SK-N-SH treated with all-trans-retinoic acid at 6 μM for 48 hours (cell line): ENCODE measurements around the gene CD83.

Source experiments
- ATAC-seq: fragments of 200-7000 bp; cut with Tn5 transposase; 3 replicates; pipeline ENCODE4 v1.9.1; 2020; ENCODE audit warnings: mild to moderate bottlenecking, moderate library complexity
- ARNTL ChIP-seq: fragments of 450-650 bp; formaldehyde crosslinking; IDR thresholded peaks from 2 replicates; pipeline ENCODE4 v1.5.0; 2020; ENCODE audit warnings: low read depth, mild to moderate bottlenecking, moderate library complexity, borderline replicate concordance
- BACH2 ChIP-seq: fragments of 250-450 bp; sonication (Bioruptor Pico); IDR thresholded peaks from 2 replicates; pipeline ENCODE4 v1.9.0; 2021; ENCODE audit warnings: mild to moderate bottlenecking, borderline replicate concordance
- CSDC2 ChIP-seq: fragments of 250-450 bp; sonication (Bioruptor Pico); IDR thresholded peaks from 2 replicates; pipeline ENCODE4 v1.5.0; 2020; ENCODE audit warnings: mild to moderate bottlenecking, moderate library complexity
- ESRRG ChIP-seq: fragments of 250-450 bp; sonication (Bioruptor Pico); IDR thresholded peaks from 2 replicates; pipeline ENCODE4 v1.6.1; 2021; ENCODE audit warnings: mild to moderate bottlenecking
- GLIS3 ChIP-seq: fragments of 250-450 bp; sonication (Bioruptor Pico); IDR thresholded peaks from 2 replicates; pipeline ENCODE4 v1.5.0; 2020; ENCODE audit warnings: mild to moderate bottlenecking, moderate library complexity
- ISL1 ChIP-seq: fragments of 250-450 bp; sonication (Bioruptor Pico); IDR thresholded peaks from 2 replicates; pipeline ENCODE4 v2.1.2; 2022; ENCODE audit warnings: mild to moderate bottlenecking, moderate library complexity
- OSR1 ChIP-seq: fragments of 250-450 bp; sonication (Bioruptor Pico); IDR thresholded peaks from 2 replicates; pipeline ENCODE4 v1.8.0; 2022; ENCODE audit warnings: moderate library complexity, mild to moderate bottlenecking, inconsistent platforms
- PPARA ChIP-seq: fragments of 250-450 bp; sonication (Bioruptor Pico); IDR thresholded peaks from 2 replicates; pipeline ENCODE4 v1.5.0; 2020; ENCODE audit warnings: mild to moderate bottlenecking, borderline replicate concordance
- RARB ChIP-seq: fragments of 250-450 bp; sonication (Bioruptor Pico); IDR thresholded peaks from 2 replicates; pipeline ENCODE4 v1.8.0; 2021; ENCODE audit warnings: mild to moderate bottlenecking, moderate library complexity
- SNAI2 ChIP-seq: fragments of 250-450 bp; sonication (Bioruptor Pico); IDR thresholded peaks from 2 replicates; pipeline ENCODE4 v1.5.0; 2020; ENCODE audit warnings: mild to moderate bottlenecking, moderate library complexity
- TCF4 ChIP-seq: fragments of 250-450 bp; sonication (Bioruptor Pico); IDR thresholded peaks from 2 replicates; pipeline ENCODE4 v1.8.0; 2021; ENCODE audit warnings: mild to moderate bottlenecking, moderate library complexity, borderline replicate concordance
- TOX ChIP-seq: fragments of 250-450 bp; sonication (Bioruptor Pico); IDR thresholded peaks from 2 replicates; pipeline ENCODE4 v1.8.0; 2021; ENCODE audit warnings: mild to moderate bottlenecking, moderate library complexity, borderline replicate concordance
- ZC3H10 ChIP-seq: fragments of 250-450 bp; sonication (Bioruptor Pico); IDR thresholded peaks from 2 replicates; pipeline ENCODE4 v1.5.1; 2021; ENCODE audit warnings: mild to moderate bottlenecking, moderate library complexity
- ZFP30 ChIP-seq: fragments of 450-650 bp; formaldehyde crosslinking; IDR thresholded peaks from 2 replicates; pipeline ENCODE4 v1.5.0; 2022; ENCODE audit warnings: mild to moderate bottlenecking, moderate library complexity
- ZNF565 ChIP-seq: fragments of 450-650 bp; formaldehyde crosslinking; conservative IDR thresholded peaks from 2 replicates; pipeline ENCODE4 v1.5.0; 2020; ENCODE audit warnings: low read depth, mild to moderate bottlenecking, moderate library complexity
- ZNF70 ChIP-seq: fragments of 450-650 bp; formaldehyde crosslinking; IDR thresholded peaks from 2 replicates; pipeline ENCODE4 v1.5.0; 2020; ENCODE audit warnings: mild to moderate bottlenecking, moderate library complexity
- ZNF8 ChIP-seq: fragments of 450-650 bp; formaldehyde crosslinking; IDR thresholded peaks from 2 replicates; pipeline ENCODE4 v1.5.0; 2020; ENCODE audit warnings: mild to moderate bottlenecking, moderate library complexity
- TF ChIP-seq, protein P1 (sequence below): fragments of 250-450 bp; sonication (Bioruptor Pico); IDR thresholded peaks from 2 replicates; pipeline ENCODE4 v1.5.1; 2020; ENCODE audit warnings: low read depth, mild to moderate bottlenecking, moderate library complexity
- TF ChIP-seq, protein P2 (sequence below): fragments of 250-450 bp; sonication (Bioruptor Pico); IDR thresholded peaks from 2 replicates; pipeline ENCODE4 v1.5.0; 2020; ENCODE audit warnings: mild to moderate bottlenecking, moderate library complexity
- TF ChIP-seq, protein P3 (sequence below): fragments of 250-450 bp; sonication (Bioruptor Pico); IDR thresholded peaks from 2 replicates; pipeline ENCODE4 v1.8.0; 2020; ENCODE audit warnings: mild to moderate bottlenecking, moderate library complexity, borderline replicate concordance
- TF ChIP-seq, protein P4 (sequence below): fragments of 250-450 bp; sonication (Bioruptor Pico); IDR thresholded peaks from 2 replicates; pipeline ENCODE4 v1.5.1; 2021; ENCODE audit warnings: mild to moderate bottlenecking, moderate library complexity

Gene CD83

DNA sequence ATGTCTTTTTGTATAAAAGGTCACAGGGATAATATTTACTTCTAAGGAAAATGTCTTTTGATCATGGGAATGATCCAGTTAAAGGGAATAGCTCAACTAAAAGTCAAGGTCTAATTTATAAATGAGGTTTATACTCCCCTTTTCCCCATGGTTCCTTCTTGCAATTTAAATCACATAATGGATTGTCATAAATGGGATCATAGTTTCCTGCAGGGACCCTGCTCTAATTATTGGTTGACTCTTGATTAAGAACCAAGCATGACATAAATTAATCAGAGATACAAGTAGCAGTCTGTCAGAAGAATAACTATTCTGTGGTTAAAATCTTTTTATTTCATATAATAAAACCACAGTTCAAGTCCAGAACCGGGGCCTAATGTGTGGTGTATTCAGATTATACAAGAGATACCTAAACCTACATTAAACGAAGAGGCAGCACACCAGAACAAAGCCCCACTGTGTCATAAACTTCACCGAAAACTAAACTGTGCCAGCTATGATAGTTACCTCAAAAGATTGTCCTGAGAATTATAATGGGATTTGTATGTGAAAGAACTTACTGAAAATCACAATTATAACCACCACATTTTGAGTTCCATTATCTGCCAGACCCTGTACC is 43.0 kb upstream of the CD83 start (continued):
- TF ChIP-seq, protein P1, sequence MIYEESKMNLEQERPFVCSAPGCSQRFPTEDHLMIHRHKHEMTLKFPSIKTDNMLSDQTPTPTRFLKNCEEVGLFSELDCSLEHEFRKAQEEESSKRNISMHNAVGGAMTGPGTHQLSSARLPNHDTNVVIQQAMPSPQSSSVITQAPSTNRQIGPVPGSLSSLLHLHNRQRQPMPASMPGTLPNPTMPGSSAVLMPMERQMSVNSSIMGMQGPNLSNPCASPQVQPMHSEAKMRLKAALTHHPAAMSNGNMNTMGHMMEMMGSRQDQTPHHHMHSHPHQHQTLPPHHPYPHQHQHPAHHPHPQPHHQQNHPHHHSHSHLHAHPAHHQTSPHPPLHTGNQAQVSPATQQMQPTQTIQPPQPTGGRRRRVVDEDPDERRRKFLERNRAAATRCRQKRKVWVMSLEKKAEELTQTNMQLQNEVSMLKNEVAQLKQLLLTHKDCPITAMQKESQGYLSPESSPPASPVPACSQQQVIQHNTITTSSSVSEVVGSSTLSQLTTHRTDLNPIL (CRISPR knock-in tag): no peak
- no peak for TF ChIP-seq PPARA (CRISPR knock-in tag)

DNA sequence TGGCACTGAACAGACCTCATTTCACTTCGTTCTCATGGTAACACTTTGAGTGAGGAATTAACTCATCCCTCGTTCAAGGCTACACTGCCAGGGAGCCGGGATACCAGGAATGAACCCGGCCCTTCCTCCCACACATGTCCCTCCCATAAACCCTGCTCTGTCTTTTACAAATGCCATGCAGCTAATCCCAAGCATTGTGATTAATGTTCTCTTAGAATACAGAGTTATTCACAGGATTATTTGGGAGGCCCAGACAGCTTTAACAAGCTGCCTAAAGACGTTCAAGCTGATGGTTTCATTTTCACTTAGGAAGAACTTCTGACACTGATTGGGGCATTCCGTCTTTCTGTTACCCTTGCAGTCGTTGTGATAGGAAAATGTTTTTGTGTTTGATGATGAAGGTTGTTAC is 42.5 kb upstream of the CD83 start:
- TF ChIP-seq, protein P1 (CRISPR knock-in tag): no peak
- TF ChIP-seq GLIS3 (CRISPR knock-in tag) (no peak), ZNF70 (CRISPR knock-in tag) (no peak), BACH2 (CRISPR knock-in tag) (no peak), CSDC2 (no peak), ZC3H10 (CRISPR knock-in tag) (no peak), SNAI2 (CRISPR knock-in tag) (no peak), RARB (CRISPR knock-in tag) (no peak), ZFP30 (CRISPR knock-in tag) (no peak), TCF4 (CRISPR knock-in tag) (no peak), ISL1 (CRISPR knock-in tag) (no peak)
- TF ChIP-seq, protein P2, sequence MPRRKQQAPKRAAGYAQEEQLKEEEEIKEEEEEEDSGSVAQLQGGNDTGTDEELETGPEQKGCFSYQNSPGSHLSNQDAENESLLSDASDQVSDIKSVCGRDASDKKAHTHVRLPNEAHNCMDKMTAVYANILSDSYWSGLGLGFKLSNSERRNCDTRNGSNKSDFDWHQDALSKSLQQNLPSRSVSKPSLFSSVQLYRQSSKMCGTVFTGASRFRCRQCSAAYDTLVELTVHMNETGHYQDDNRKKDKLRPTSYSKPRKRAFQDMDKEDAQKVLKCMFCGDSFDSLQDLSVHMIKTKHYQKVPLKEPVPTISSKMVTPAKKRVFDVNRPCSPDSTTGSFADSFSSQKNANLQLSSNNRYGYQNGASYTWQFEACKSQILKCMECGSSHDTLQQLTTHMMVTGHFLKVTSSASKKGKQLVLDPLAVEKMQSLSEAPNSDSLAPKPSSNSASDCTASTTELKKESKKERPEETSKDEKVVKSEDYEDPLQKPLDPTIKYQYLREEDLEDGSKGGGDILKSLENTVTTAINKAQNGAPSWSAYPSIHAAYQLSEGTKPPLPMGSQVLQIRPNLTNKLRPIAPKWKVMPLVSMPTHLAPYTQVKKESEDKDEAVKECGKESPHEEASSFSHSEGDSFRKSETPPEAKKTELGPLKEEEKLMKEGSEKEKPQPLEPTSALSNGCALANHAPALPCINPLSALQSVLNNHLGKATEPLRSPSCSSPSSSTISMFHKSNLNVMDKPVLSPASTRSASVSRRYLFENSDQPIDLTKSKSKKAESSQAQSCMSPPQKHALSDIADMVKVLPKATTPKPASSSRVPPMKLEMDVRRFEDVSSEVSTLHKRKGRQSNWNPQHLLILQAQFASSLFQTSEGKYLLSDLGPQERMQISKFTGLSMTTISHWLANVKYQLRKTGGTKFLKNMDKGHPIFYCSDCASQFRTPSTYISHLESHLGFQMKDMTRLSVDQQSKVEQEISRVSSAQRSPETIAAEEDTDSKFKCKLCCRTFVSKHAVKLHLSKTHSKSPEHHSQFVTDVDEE (CRISPR knock-in tag): no peak
- TF ChIP-seq, protein P3, sequence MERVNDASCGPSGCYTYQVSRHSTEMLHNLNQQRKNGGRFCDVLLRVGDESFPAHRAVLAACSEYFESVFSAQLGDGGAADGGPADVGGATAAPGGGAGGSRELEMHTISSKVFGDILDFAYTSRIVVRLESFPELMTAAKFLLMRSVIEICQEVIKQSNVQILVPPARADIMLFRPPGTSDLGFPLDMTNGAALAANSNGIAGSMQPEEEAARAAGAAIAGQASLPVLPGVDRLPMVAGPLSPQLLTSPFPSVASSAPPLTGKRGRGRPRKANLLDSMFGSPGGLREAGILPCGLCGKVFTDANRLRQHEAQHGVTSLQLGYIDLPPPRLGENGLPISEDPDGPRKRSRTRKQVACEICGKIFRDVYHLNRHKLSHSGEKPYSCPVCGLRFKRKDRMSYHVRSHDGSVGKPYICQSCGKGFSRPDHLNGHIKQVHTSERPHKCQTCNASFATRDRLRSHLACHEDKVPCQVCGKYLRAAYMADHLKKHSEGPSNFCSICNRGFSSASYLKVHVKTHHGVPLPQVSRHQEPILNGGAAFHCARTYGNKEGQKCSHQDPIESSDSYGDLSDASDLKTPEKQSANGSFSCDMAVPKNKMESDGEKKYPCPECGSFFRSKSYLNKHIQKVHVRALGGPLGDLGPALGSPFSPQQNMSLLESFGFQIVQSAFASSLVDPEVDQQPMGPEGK (CRISPR knock-in tag): no peak
- TF ChIP-seq, protein P4, sequence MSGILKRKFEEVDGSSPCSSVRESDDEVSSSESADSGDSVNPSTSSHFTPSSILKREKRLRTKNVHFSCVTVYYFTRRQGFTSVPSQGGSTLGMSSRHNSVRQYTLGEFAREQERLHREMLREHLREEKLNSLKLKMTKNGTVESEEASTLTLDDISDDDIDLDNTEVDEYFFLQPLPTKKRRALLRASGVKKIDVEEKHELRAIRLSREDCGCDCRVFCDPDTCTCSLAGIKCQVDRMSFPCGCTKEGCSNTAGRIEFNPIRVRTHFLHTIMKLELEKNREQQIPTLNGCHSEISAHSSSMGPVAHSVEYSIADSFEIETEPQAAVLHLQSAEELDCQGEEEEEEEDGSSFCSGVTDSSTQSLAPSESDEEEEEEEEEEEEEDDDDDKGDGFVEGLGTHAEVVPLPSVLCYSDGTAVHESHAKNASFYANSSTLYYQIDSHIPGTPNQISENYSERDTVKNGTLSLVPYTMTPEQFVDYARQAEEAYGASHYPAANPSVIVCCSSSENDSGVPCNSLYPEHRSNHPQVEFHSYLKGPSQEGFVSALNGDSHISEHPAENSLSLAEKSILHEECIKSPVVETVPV: no peak
- TF ChIP-seq, all 23 proteins: peak for 0
- ATAC-seq: peak; percentile 97

DNA sequence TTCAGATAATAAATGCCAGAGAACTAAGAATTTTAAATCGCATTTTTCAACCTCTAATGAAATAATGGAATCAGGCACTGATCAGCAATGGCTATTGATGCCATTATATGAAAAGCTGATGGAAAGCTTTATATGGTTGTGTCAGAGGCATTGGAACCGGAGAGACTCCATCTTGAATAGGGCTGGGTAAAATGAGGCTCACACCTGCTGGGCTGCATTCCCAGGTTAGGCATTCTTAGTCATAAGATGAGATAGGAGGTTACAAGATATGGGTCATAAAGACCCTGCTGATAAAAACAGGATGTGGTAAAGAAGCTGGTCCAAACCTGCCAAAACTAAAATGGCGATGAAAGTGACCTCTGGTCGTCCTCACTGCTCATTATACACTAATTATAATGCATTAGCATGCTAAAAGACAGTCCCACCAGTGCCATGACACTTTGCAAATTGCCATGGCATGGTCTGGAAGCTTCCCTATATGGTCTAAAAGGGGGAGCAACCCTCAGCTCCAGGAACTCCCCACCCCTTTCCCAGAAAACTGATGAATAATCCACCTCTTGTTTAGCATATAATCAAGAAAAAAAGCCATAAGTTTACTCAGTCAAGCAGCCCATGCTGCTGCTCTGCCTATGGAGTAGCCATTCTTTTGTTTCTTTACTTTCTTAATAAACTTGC is 40.2 kb upstream of the CD83 start:
- no peak for ATAC-seq
- no peak for TF ChIP-seq GLIS3 (CRISPR knock-in tag)
- no peak for TF ChIP-seq TOX (CRISPR knock-in tag)
- no peak for TF ChIP-seq CSDC2
- no peak for TF ChIP-seq ARNTL
- no peak for TF ChIP-seq RARB (CRISPR knock-in tag)
- TF ChIP-seq BACH2 (CRISPR knock-in tag): no peak
- no peak for TF ChIP-seq OSR1 (CRISPR knock-in tag)
- no peak for TF ChIP-seq ZNF70 (CRISPR knock-in tag)
- no peak for TF ChIP-seq ISL1 (CRISPR knock-in tag)
- TF ChIP-seq ZFP30 (CRISPR knock-in tag): no peak
- no peak for TF ChIP-seq ESRRG (CRISPR knock-in tag)
- TF ChIP-seq ZNF8: no peak
- TF ChIP-seq, protein P1 (CRISPR knock-in tag): no peak
- no peak for TF ChIP-seq TCF4 (CRISPR knock-in tag)
- no peak for TF ChIP-seq ZNF565 (CRISPR knock-in tag)
- TF ChIP-seq, protein P3 (CRISPR knock-in tag): no peak
- TF ChIP-seq ZC3H10 (CRISPR knock-in tag): no peak
- TF ChIP-seq PPARA (CRISPR knock-in tag): no peak
